Uterus (tissue), 4 donors: ENCODE measurements around the gene ATF7IP2. TPM values are rescaled to one million over a fixed set of nuclear protein-coding genes. Genes with fewer than 3 reads are reported as not detected.

Experiments
- DNase-seq, 2 donors: peaks; one replicate each; pipeline ENCODE4 v3.0.0-alpha.2; 2019 to 2020
- H3K27ac ChIP-seq, 2 donors: fragments of 200-600 bp; sonication (generic); 1 replicate in 1 of 2; 2 replicates in 1 of 2; pipeline ENCODE4 v1.5.1; 2016 to 2018
- H3K27me3 ChIP-seq, 2 donors: fragments of 200-600 bp; sonication (generic); one replicate each; pipeline ENCODE4 v1.5.1; 2018 to 2019; ENCODE audit warnings: control low read depth in 1 of 2
- H3K36me3 ChIP-seq, 2 donors: fragments of 200-600 bp; sonication (generic); one replicate each; pipeline ENCODE4 v1.5.1; 2019; ENCODE audit warnings: control low read depth in 1 of 2
- H3K4me1 ChIP-seq, 2 donors: fragments of 200-600 bp; sonication (generic); one replicate each; pipeline ENCODE4 v1.5.1; 2018 to 2019; ENCODE audit warnings: control low read depth in 1 of 2
- H3K4me3 ChIP-seq, 2 donors: fragments of 200-600 bp; sonication (generic); 1 replicate in 1 of 2; 2 replicates in 1 of 2; pipeline ENCODE4 v1.5.1; 2018 to 2019; ENCODE audit warnings: mild to moderate bottlenecking in 1 of 2
- H3K9me3 ChIP-seq, 2 donors: fragments of 200-600 bp; sonication (generic); one replicate each; pipeline ENCODE4 v1.5.1; 2019; ENCODE audit warnings: control low read depth in 1 of 2
- CTCF ChIP-seq, 4 experiments: fragments of 200-600 bp in 2 of 4; fragments of 450-650 bp in 2 of 4; sonication (generic) in 2 of 4; IDR thresholded peaks; one replicate each; pipeline ENCODE4 v1.5.1; 2016 to 2019; ENCODE audit warnings: antibody characterized with exemption in 4 of 4, mild to moderate bottlenecking in 2 of 4, moderate library complexity in 1 of 4
- POLR2A ChIP-seq, 2 donors: fragments of 450-650 bp; IDR thresholded peaks; one replicate each; pipeline ENCODE4 v1.6.1; 2016; ENCODE audit warnings: antibody characterized with exemption in 2 of 2, mild to moderate bottlenecking in 1 of 2, moderate library complexity in 1 of 2
- intact Hi-C: fragments of 100-400 bp; cut with DNase I; formaldehyde crosslinking; loops from one replicate; pipeline ENCODE4 v1.15.1; 2023; ENCODE audit warnings: low total_unique reads
- total RNA-seq, 4 donors: library from RNA; depleted of rRNA in 3 of 4; stranded (reverse); fragments of >200 nt in 3 of 4; gene quantifications; one replicate each; pipeline versions ENCODE4 v1.1.0 to v1.2.4, GENCODE V29; 2014 to 2023
- donor health status: DM: yes; HTN: yes; CAD: no.

Gene ATF7IP2
- total RNA-seq, 4 donors from 2014 or later = 6.4 to 21.7 (median 6.9) TPM; not detected in 1

- H3K27me3 ChIP-seq = no peaks in the 10 kb centered on the region
- H3K4me1 ChIP-seq = no peaks in the 10 kb centered on the region
- DNase-seq = no peak
- intact Hi-C loops = no loop called here
- H3K36me3 ChIP-seq = no peaks in the 10 kb centered on the region
- no peak overlapping the region for H3K27ac ChIP-seq
- H3K4me3 ChIP-seq = no peak overlapping the region
- no peaks in the 10 kb centered on the region for H3K9me3 ChIP-seq
- TF ChIP-seq POLR2A (IDR thresholded peaks at IDR 0.05) (no peak), CTCF (IDR thresholded peaks at IDR 0.05) (no peak)
Observed at GRCh38 chr16:10388988-10389387, 3.1 kb downstream of the ATF7IP2 start.

GRCh38 chr16:10390330-10390729 lies 4.5 kb downstream of the ATF7IP2 start:
- TF ChIP-seq CTCF (IDR thresholded peaks at IDR 0.05) (no peak), POLR2A (IDR thresholded peaks at IDR 0.05) (no peak)
- DNase-seq = no peak
- intact Hi-C loops = no loop called here
- Histone ChIP-seq H3K27ac (no peak overlapping the region), H3K4me3 (no peak overlapping the region), H3K36me3 (no peaks in the 10 kb centered on the region), H3K27me3 (no peaks in the 10 kb centered on the region), H3K9me3 (no peaks in the 10 kb centered on the region), H3K4me1 (no peaks in the 10 kb centered on the region)

- intact Hi-C loops = no loop called here
- no peak overlapping the region for H3K27ac ChIP-seq
- H3K4me1 ChIP-seq = no peaks in the 10 kb centered on the region
Observed at GRCh38 chr16:10390867-10391266, 5.0 kb downstream of the ATF7IP2 start.

GRCh38 chr16:10391339-10391738 lies 5.5 kb downstream of the ATF7IP2 start:
- Histone ChIP-seq H3K4me1 (no peaks in the 10 kb centered on the region), H3K9me3 (no peaks in the 10 kb centered on the region), H3K36me3 (no peaks in the 10 kb centered on the region), H3K4me3 (no peak overlapping the region), H3K27ac (no peak overlapping the region), H3K27me3 (no peaks in the 10 kb centered on the region)
- TF ChIP-seq CTCF (IDR thresholded peaks at IDR 0.05) (no peak), POLR2A (IDR thresholded peaks at IDR 0.05) (no peak)
- intact Hi-C loops = no loop called here
- no peak for DNase-seq

More at GRCh38 chr16:10390867-10391266, 5.0 kb downstream of the ATF7IP2 start:
- H3K9me3 ChIP-seq = no peaks in the 10 kb centered on the region
- no peaks in the 10 kb centered on the region for H3K36me3 ChIP-seq
- no peak for DNase-seq
- H3K27me3 ChIP-seq = no peaks in the 10 kb centered on the region
- TF ChIP-seq POLR2A (IDR thresholded peaks at IDR 0.05) = no peak
- TF ChIP-seq CTCF (IDR thresholded peaks at IDR 0.05) = no peak
- H3K4me3 ChIP-seq = no peak overlapping the region

GRCh38 chr16:10402975-10403374 lies 17.1 kb downstream of the ATF7IP2 start:
- no peaks in the 10 kb centered on the region for H3K36me3 ChIP-seq
- no peak overlapping the region for H3K4me3 ChIP-seq
- TF ChIP-seq POLR2A (IDR thresholded peaks at IDR 0.05) = no peak
- TF ChIP-seq CTCF (IDR thresholded peaks at IDR 0.05) = no peak
- no peaks in the 10 kb centered on the region for H3K27me3 ChIP-seq
- H3K4me1 ChIP-seq = no peaks in the 10 kb centered on the region
- intact Hi-C loops = no loop called here
- H3K9me3 ChIP-seq = peaks cover 0 to 17% of the 10 kb centered on the region in 2 donors
- DNase-seq = no peak
- H3K27ac ChIP-seq = no peak overlapping the region
